RWPE2 (cell line): ENCODE data around the gene ERO1B.

ENCODE experiments used
- ATAC-seq: fragments of 200-7000 bp; cut with Tn5 transposase; 3 replicates; pipeline ENCODE4 v1.9.1; 2021; ENCODE audit warnings: low read depth
- DNase-seq: peaks from one replicate; pipeline ENCODE4 v3.0.0-alpha.2; 2020; ENCODE audit warnings: low spot score
- H3K27ac ChIP-seq: fragments of 450-650 bp; 2 replicates; pipeline ENCODE4 v1.5.1; 2017; ENCODE audit warnings: mild to moderate bottlenecking; ENCODE audit not compliant: poor library complexity, severe bottlenecking
- H3K27me3 ChIP-seq: fragments of 250-450 bp; sonication (Bioruptor Pico); 2 replicates; pipeline ENCODE4 v1.5.1; 2021; ENCODE audit warnings: mild to moderate bottlenecking, moderate library complexity; ENCODE audit not compliant: insufficient read depth, poor library complexity, severe bottlenecking
- H3K36me3 ChIP-seq: fragments of 250-450 bp; sonication (Bioruptor Pico); 2 replicates; pipeline ENCODE4 v1.5.1; 2020; ENCODE audit warnings: low read depth, mild to moderate bottlenecking, moderate library complexity
- H3K4me1 ChIP-seq: fragments of 250-450 bp; sonication (Bioruptor Pico); 2 replicates; pipeline ENCODE4 v1.5.1; 2021; ENCODE audit warnings: mild to moderate bottlenecking, moderate library complexity; ENCODE audit not compliant: insufficient read depth, poor library complexity, severe bottlenecking
- H3K4me3 ChIP-seq: fragments of 250-450 bp; sonication (Bioruptor Pico); 2 replicates; pipeline ENCODE4 v1.5.1; 2021; ENCODE audit warnings: mild to moderate bottlenecking, moderate library complexity; ENCODE audit not compliant: severe bottlenecking
- H3K9me3 ChIP-seq: fragments of 250-450 bp; sonication (Bioruptor Pico); 2 replicates; pipeline ENCODE4 v1.5.1; 2021; ENCODE audit warnings: mild to moderate bottlenecking, moderate library complexity; ENCODE audit not compliant: severe bottlenecking
- CTCF ChIP-seq: fragments of 450-650 bp; IDR thresholded peaks from one replicate; pipeline ENCODE4 v1.5.1; 2017; ENCODE audit warnings: mild to moderate bottlenecking, moderate library complexity; ENCODE audit not compliant: poor library complexity, severe bottlenecking

Gene ERO1B

GRCh38 chr1:236211815-236212214 lies 69.9 kb downstream of the ERO1B start:
- Histone ChIP-seq H3K9me3 (no peaks in the 10 kb centered on the region), H3K27ac (no peak overlapping the region), H3K4me1 (no peaks in the 10 kb centered on the region), H3K36me3 (no peaks in the 10 kb centered on the region), H3K27me3 (no peaks in the 10 kb centered on the region), H3K4me3 (no peak overlapping the region)
- ATAC-seq (no peak), DNase-seq (no peak)
- no peak for TF ChIP-seq CTCF

GRCh38 chr1:236209713-236210112 lies 72.0 kb downstream of the ERO1B start:
- H3K36me3 ChIP-seq: no peaks in the 10 kb centered on the region
- ATAC-seq: no peak

GRCh38 chr1:236209185-236209584 lies 72.6 kb downstream of the ERO1B start:
- no peak for ATAC-seq
- Histone ChIP-seq H3K27ac (no peak overlapping the region), H3K27me3 (no peaks in the 10 kb centered on the region), H3K4me3 (no peak overlapping the region), H3K4me1 (peaks cover 4% of the 10 kb centered on the region), H3K9me3 (no peaks in the 10 kb centered on the region), H3K36me3 (no peaks in the 10 kb centered on the region)
- no peak for DNase-seq
- TF ChIP-seq CTCF: no peak

More at GRCh38 chr1:236209713-236210112, 72.0 kb downstream of the ERO1B start:
- no peak for TF ChIP-seq CTCF
- H3K4me1 ChIP-seq: no peaks in the 10 kb centered on the region
- no peaks in the 10 kb centered on the region for H3K9me3 ChIP-seq
- no peak for DNase-seq
- no peak overlapping the region for H3K27ac ChIP-seq
- H3K27me3 ChIP-seq: no peaks in the 10 kb centered on the region
- no peak overlapping the region for H3K4me3 ChIP-seq

- H3K4me3 ChIP-seq: no peak overlapping the region
- no peaks in the 10 kb centered on the region for H3K9me3 ChIP-seq
- H3K27ac ChIP-seq: no peak overlapping the region
- H3K4me1 ChIP-seq: peaks cover 6% of the 10 kb centered on the region
- DNase-seq (no peak), ATAC-seq (no peak)
- no peaks in the 10 kb centered on the region for H3K36me3 ChIP-seq
- no peak for TF ChIP-seq CTCF
- no peaks in the 10 kb centered on the region for H3K27me3 ChIP-seq
These were observed 74.2 kb downstream of the ERO1B start for GRCh38 chr1:236207569-236207968.

GRCh38 chr1:236207121-236207520 lies 74.6 kb downstream of the ERO1B start:
- ATAC-seq: no peak
- H3K27ac ChIP-seq: no peak overlapping the region
- H3K4me3 ChIP-seq: no peak overlapping the region
- DNase-seq: no peak
- H3K9me3 ChIP-seq: no peaks in the 10 kb centered on the region
- H3K36me3 ChIP-seq: no peaks in the 10 kb centered on the region
- H3K4me1 ChIP-seq: peaks cover 6% of the 10 kb centered on the region
- H3K27me3 ChIP-seq: no peaks in the 10 kb centered on the region
- no peak for TF ChIP-seq CTCF
